Neuronal stem cell (in vitro differentiated cells): ENCODE measurements around the gene LCE2D.
"Not testable (repeated sequence)": the region's sequence is repeated elsewhere in the genome, so short reads cannot be mapped to it uniquely, and the experiment has no call there.

ENCODE experiments used
- DNase-seq: peaks from one replicate; pipeline ENCODE4 v3.0.0-alpha.2; 2013; ENCODE audit warnings: low spot score
- H2AFZ ChIP-seq: one replicate; pipeline ENCODE4 v1.6.1; 2013; ENCODE audit warnings: mild to moderate bottlenecking, low read length, inconsistent platforms
- H2AK5ac ChIP-seq: 2 replicates; pipeline ENCODE4 v1.6.1; 2013; ENCODE audit warnings: low read depth, mild to moderate bottlenecking, inconsistent platforms, low read length, moderate library complexity, mixed read lengths
- H2BK120ac ChIP-seq: 2 replicates; pipeline ENCODE4 v1.6.1; 2013; ENCODE audit warnings: low read depth, mild to moderate bottlenecking, inconsistent platforms, low read length, moderate library complexity, mixed read lengths
- H2BK12ac ChIP-seq: one replicate; pipeline ENCODE4 v1.6.1; 2013; ENCODE audit warnings: low read length, inconsistent platforms
- H2BK15ac ChIP-seq: 2 replicates; pipeline ENCODE4 v1.6.1; 2013; ENCODE audit warnings: mild to moderate bottlenecking, low read length, inconsistent platforms, mixed read lengths
- H2BK5ac ChIP-seq: one replicate; pipeline ENCODE4 v1.6.1; 2013; ENCODE audit warnings: inconsistent platforms, mild to moderate bottlenecking, low read length, moderate library complexity
- H3K14ac ChIP-seq: one replicate; pipeline ENCODE4 v1.6.1; 2013; ENCODE audit warnings: low read length, inconsistent platforms
- H3K18ac ChIP-seq: 2 replicates; pipeline ENCODE4 v1.6.1; 2013; ENCODE audit warnings: low read length, inconsistent platforms
- H3K23ac ChIP-seq: 2 replicates; pipeline ENCODE4 v1.6.1; 2013; ENCODE audit warnings: low read depth, mild to moderate bottlenecking, mixed read lengths, low read length, inconsistent platforms; ENCODE audit not compliant: poor library complexity
- H3K27ac ChIP-seq: replicated peaks from 3 replicates; pipeline ENCODE4 v1.5.1; 2013; ENCODE audit warnings: low read length, inconsistent platforms
- H3K27me3 ChIP-seq, 3 experiments: 2 replicates each; pipeline ENCODE4 v1.6.1; 2013; ENCODE audit warnings: low read length in 3 of 3, mild to moderate bottlenecking in 2 of 3, inconsistent platforms in 1 of 3, low read depth in 1 of 3, mixed read lengths in 1 of 3, moderate library complexity in 1 of 3; ENCODE audit not compliant: control insufficient read depth in 3 of 3, insufficient read depth in 3 of 3
- H3K36me3 ChIP-seq, 2 donors: replicated peaks in 1 of 2; 2 replicates each; pipeline ENCODE4 v1.6.1; 2013; ENCODE audit warnings: low read length in 2 of 2; ENCODE audit not compliant: control insufficient read depth in 2 of 2, insufficient read depth in 2 of 2
- H3K4ac ChIP-seq: 2 replicates; pipeline ENCODE4 v1.6.1; 2013; ENCODE audit warnings: inconsistent platforms, mild to moderate bottlenecking, low read length, moderate library complexity
- H3K4me1 ChIP-seq, 2 donors: 1 replicate in 1 of 2; 2 replicates in 1 of 2; pipeline ENCODE4 v1.6.1; 2013; ENCODE audit warnings: low read length in 2 of 2, low read depth in 1 of 2; ENCODE audit not compliant: control insufficient read depth in 2 of 2, insufficient read depth in 1 of 2
- H3K4me2 ChIP-seq: one replicate; pipeline ENCODE4 v1.6.1; 2013; ENCODE audit warnings: mild to moderate bottlenecking, low read length, inconsistent platforms; ENCODE audit not compliant: insufficient read depth, poor library complexity, severe bottlenecking
- H3K4me3 ChIP-seq, 2 donors: 2 replicates each; pipeline ENCODE4 v1.5.1; 2013; ENCODE audit warnings: low read length in 2 of 2, mild to moderate bottlenecking in 2 of 2, inconsistent platforms in 1 of 2, moderate library complexity in 1 of 2
- H3K79me1 ChIP-seq: one replicate; pipeline ENCODE4 v1.6.1; 2013; ENCODE audit warnings: low read depth, mild to moderate bottlenecking, inconsistent platforms, low read length, moderate library complexity
- H3K9ac ChIP-seq: one replicate; pipeline ENCODE4 v1.6.1; 2013; ENCODE audit warnings: mild to moderate bottlenecking, low read depth, low read length, inconsistent platforms; ENCODE audit not compliant: poor library complexity
- H3K9me3 ChIP-seq, 2 donors: replicated peaks in 1 of 2; 2 replicates each; pipeline versions ENCODE3 to v1.6.1; 2013; ENCODE audit warnings: low read length in 2 of 2, mild to moderate bottlenecking in 2 of 2, inconsistent platforms in 1 of 2, low read depth in 1 of 2, mixed read lengths in 1 of 2, moderate library complexity in 1 of 2; ENCODE audit not compliant: control insufficient read depth in 2 of 2, insufficient read depth in 1 of 2
- H4K8ac ChIP-seq: one replicate; pipeline ENCODE4 v1.6.1; 2013; ENCODE audit warnings: low read depth, mild to moderate bottlenecking, inconsistent platforms, low read length, moderate library complexity
- H4K91ac ChIP-seq: one replicate; pipeline ENCODE4 v1.6.1; 2013; ENCODE audit warnings: low read length, low read depth, mild to moderate bottlenecking, inconsistent platforms; ENCODE audit not compliant: poor library complexity
- WGBS, 2 donors: extraction: QIAGEN DNeasy Blood & Tissue Kit; methylation state at CpG; one replicate each; pipeline ENCODE4 v1.1.7; 2013; ENCODE audit warnings: missing lambda C conversion rate in 2 of 2, mixed read lengths in 1 of 2; ENCODE audit not compliant: insufficient read length in 2 of 2, insufficient replicate concordance in 1 of 2; ENCODE audit errors: extremely low coverage in 2 of 2; 5-methylcytosine and 5-hydroxymethylcytosine counted together

LCE2D gene

DNA sequence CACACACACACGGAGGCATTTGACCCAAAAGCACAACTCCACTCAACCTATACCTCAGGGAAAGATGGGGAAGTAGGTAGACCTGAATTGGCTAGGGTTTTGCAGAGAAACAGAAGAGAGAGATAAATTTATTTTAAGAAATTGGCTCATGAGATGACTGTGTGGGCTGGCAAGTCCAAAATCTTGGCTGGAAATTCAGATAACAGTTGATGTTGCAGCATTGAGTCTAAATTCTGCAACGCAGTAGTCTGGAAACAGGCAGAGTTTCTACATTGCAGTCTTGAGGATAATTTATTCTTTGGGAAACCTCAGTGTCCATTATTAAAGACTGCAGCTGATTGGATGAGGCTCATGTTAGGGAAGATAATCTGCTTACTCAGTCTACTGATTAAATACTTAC lies 18.4 kb downstream of the LCE2D start:
- H3K14ac ChIP-seq = no peak overlapping the region
- no peak overlapping the region for H3K23ac ChIP-seq
- no peak overlapping the region for H2BK120ac ChIP-seq
- no peaks in the 10 kb centered on the region for H3K4me1 ChIP-seq
- H2AK5ac ChIP-seq = no peak overlapping the region
- H4K8ac ChIP-seq = no peak overlapping the region
- H3K36me3 ChIP-seq = no peaks in the 10 kb centered on the region
- no peaks in the 10 kb centered on the region for H3K79me1 ChIP-seq
- no peak overlapping the region for H4K91ac ChIP-seq
- H3K9ac ChIP-seq = no peak overlapping the region
- peaks cover 0 to 6% (median 0%) of the 10 kb centered on the region in 3 experiments for H3K27me3 ChIP-seq
- H2BK5ac ChIP-seq = no peak overlapping the region
- no peak overlapping the region for H3K4ac ChIP-seq
- no peak for DNase-seq
- H2AFZ ChIP-seq = no peak overlapping the region
- H3K27ac ChIP-seq = no peak overlapping the region
- H2BK15ac ChIP-seq = no peak overlapping the region
- no CpG with 5 or more reads among the region's 2 CpGs for WGBS, 2 donors
- H3K18ac ChIP-seq = no peak overlapping the region
- H3K4me3 ChIP-seq = no peak overlapping the region
- H2BK12ac ChIP-seq = no peak overlapping the region
- H3K4me2 ChIP-seq = no peak overlapping the region
- peaks cover 0 to 15% of the 10 kb centered on the region in 2 donors for H3K9me3 ChIP-seq

DNA sequence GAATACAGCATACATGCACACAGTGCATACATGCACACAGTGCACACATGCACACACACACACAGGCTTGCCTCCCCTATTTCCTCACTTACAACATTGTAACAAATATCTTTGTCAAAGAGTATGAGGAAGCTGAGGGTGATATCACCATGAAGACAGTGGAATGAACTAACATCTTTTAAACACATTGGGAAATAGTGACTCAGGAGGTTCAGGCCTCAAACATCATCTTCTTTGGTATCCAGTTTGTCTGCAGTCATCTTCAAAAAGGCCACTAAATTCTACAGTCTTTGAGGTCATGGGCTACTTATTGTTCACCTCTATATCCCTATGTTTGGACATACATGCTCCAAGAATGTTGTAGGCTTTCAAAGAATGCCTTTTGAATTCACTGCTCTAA lies 20.7 kb downstream of the LCE2D start:
- no peak overlapping the region for H3K23ac ChIP-seq
- H3K79me1 ChIP-seq = no peaks in the 10 kb centered on the region
- H3K18ac ChIP-seq = no peak overlapping the region
- no peak overlapping the region for H3K14ac ChIP-seq
- no peaks in the 10 kb centered on the region for H3K4me1 ChIP-seq
- no peak overlapping the region for H2AK5ac ChIP-seq
- no peak overlapping the region for H2BK120ac ChIP-seq
- no peak overlapping the region for H3K4me2 ChIP-seq
- H3K4me3 ChIP-seq = no peak overlapping the region
- H3K27ac ChIP-seq = no peak overlapping the region
- H3K9ac ChIP-seq = no peak overlapping the region
- no peaks in the 10 kb centered on the region for H3K36me3 ChIP-seq
- peaks cover 0 to under 1% (median 0%) of the 10 kb centered on the region in 3 experiments for H3K27me3 ChIP-seq
- no peak overlapping the region for H4K8ac ChIP-seq
- DNase-seq = no peak
- peaks cover 0 to 12% of the 10 kb centered on the region in 2 donors for H3K9me3 ChIP-seq
- no peak overlapping the region for H4K91ac ChIP-seq
- no peak overlapping the region for H2AFZ ChIP-seq
- no peak overlapping the region for H2BK12ac ChIP-seq
- no peak overlapping the region for H2BK5ac ChIP-seq
- no peak overlapping the region for H2BK15ac ChIP-seq
- no peak overlapping the region for H3K4ac ChIP-seq

DNA sequence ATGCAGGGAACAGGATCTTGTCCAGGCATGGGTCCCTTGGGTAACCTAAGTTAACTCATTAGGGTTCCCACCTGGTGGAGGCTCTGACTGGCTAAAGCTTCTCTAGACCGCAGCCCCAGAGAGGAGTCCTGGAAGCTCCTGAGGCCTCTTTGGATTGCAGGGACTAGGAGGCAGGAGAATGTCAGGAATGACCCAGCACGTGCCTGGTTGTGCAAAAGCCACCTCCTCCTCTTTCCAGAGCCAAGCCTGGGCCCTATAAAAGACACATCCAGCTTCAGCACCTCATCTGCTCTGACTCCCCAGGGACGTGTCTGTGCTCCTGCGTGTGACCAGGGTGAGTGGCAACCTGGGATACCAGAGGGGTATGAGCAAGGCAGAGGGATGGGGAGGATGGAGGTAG lies 22.6 kb downstream of the LCE2D start, which contains the start of gene LCE2B:
Gene LCE2B (plus strand): TSS at position 301 of the 400 bp plus-strand sequence. CDS start 721 bp downstream, outside the sequence.
- not testable (repeated sequence) for H3K4me3 ChIP-seq, H3K79me1 ChIP-seq, H3K4me2 ChIP-seq, H4K91ac ChIP-seq, H3K4ac ChIP-seq, H3K23ac ChIP-seq, H3K14ac ChIP-seq, DNase-seq, H3K36me3 ChIP-seq, H3K4me1 ChIP-seq, H3K18ac ChIP-seq, H2BK5ac ChIP-seq, H2BK12ac ChIP-seq, H3K9me3 ChIP-seq, H3K9ac ChIP-seq, H3K27me3 ChIP-seq, H4K8ac ChIP-seq, H2AK5ac ChIP-seq, H2AFZ ChIP-seq, H2BK120ac ChIP-seq, H2BK15ac ChIP-seq, H3K27ac ChIP-seq
- no CpG with 5 or more reads among the region's 4 CpGs for WGBS, 2 donors

DNA sequence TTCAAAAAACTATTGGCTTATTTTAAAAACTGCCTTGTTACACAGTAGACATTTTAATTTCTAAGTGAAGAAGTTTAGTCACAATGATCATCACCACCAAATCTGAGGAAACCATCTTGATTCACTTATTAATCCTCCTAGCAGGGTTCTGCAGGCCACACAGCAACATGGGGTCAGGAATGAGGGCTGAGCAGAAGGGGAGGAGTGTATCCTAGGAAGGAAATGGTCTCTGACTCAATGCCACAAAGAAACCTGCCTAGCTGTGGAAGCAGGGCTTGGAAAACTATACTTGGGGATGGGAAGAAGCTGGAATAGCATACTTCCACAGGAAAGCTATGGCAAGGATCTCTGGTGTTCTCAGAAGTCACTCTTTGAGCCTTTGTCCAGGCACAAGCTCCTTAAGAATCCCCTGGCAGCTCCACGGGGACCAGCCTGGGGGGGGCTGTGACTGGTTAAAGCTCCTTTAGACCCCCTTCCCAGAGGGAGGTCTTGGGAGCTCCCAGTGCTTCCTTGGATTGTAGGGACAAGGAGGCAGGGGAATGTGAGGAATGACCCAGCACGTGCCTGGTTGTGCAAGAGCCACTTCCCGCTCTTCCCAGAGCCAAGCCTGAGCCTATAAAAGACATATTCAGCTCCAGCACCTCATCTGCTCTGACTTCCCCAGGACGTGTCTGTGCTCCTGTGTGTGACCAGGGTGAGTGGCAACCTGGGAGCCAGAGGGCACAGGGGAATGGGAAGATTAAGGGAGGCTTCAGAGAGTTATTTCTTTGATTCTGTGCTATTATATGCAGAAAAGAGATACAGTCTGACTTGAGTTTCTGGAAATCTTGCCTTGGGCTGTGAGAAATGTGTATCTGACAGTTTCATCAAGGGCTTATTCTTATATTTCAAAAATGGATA lies 34.8 kb downstream of the LCE2D start, which contains the start of gene LCE2A:
Gene LCE2A (plus strand): TSS at position 645 of the 900 bp plus-strand sequence. CDS start 557 bp downstream, outside the sequence.
- Histone ChIP-seq H3K27ac (no peak within 1 kb of the TSS), H4K91ac (no peak within 1 kb of the TSS), H3K36me3 (no peaks in the 10 kb centered on the region), H3K79me1 (no peaks in the 10 kb centered on the region), H2BK120ac (no peak within 1 kb of the TSS), H3K4me3 (no peak within 1 kb of the TSS), H3K23ac (no peak within 1 kb of the TSS), H3K27me3 (no peaks in the 10 kb centered on the region), H2BK15ac (no peak within 1 kb of the TSS), H4K8ac (no peak within 1 kb of the TSS), H3K4ac (no peak within 1 kb of the TSS), H2BK12ac (no peak within 1 kb of the TSS), H3K18ac (no peak within 1 kb of the TSS), H3K9ac (no peak within 1 kb of the TSS), H2AFZ (no peak within 1 kb of the TSS), H3K4me1 (no peaks in the 10 kb centered on the region), H3K9me3 (peaks cover 0 to 13% of the 10 kb centered on the region in 2 donors), H3K4me2 (no peak within 1 kb of the TSS), H3K14ac (no peak within 1 kb of the TSS), H2BK5ac (no peak within 1 kb of the TSS), H2AK5ac (no peak within 1 kb of the TSS)
- no CpG with 5 or more reads among the region's 4 CpGs for WGBS, 2 donors
- no peak for DNase-seq
